OCI-LY1 (cell line): Measurements from ENCODE around the gene FHIT.

Experiments used
- H2AFZ ChIP-seq: fragments of 200-600 bp; sonication (generic), shearing (Covaris generic); 2 replicates; pipeline ENCODE4 v1.6.0; 2014; ENCODE audit warnings: antibody characterized with exemption, mild to moderate bottlenecking, low read length
- H3F3A ChIP-seq: fragments of 200-600 bp; sonication (generic), shearing (Covaris generic); 2 replicates; pipeline ENCODE4 v1.6.0; 2014; ENCODE audit warnings: mild to moderate bottlenecking, antibody characterized with exemption, low read length, moderate library complexity; ENCODE audit not compliant: insufficient read depth
- H3K27ac ChIP-seq: fragments of 200-600 bp; sonication (generic); 2 replicates; pipeline ENCODE4 v1.5.1; 2014; ENCODE audit warnings: low read length, mixed run types, mild to moderate bottlenecking, low read depth; ENCODE audit not compliant: poor library complexity, severe bottlenecking
- H3K27me3 ChIP-seq: fragments of 200-600 bp; sonication (generic); 2 replicates; pipeline ENCODE4 v1.6.0; 2014; ENCODE audit warnings: antibody characterized with exemption, mild to moderate bottlenecking, low read length, moderate library complexity; ENCODE audit not compliant: insufficient read depth
- H3K36me3 ChIP-seq: fragments of 200-600 bp; sonication (generic); 2 replicates; pipeline ENCODE4 v1.6.1; 2014; ENCODE audit warnings: mild to moderate bottlenecking, antibody characterized with exemption, low read length, moderate library complexity, mixed read lengths; ENCODE audit not compliant: insufficient read depth
- H3K4me1 ChIP-seq: fragments of 200-600 bp; sonication (generic); 2 replicates; pipeline ENCODE4 v1.5.1; 2014; ENCODE audit warnings: mild to moderate bottlenecking, low read length, moderate library complexity; ENCODE audit not compliant: insufficient read depth, severe bottlenecking
- H3K4me2 ChIP-seq: fragments of 200-600 bp; sonication (generic), shearing (Covaris generic); 2 replicates; pipeline ENCODE4 v1.6.1; 2014; ENCODE audit warnings: low read length
- H3K4me3 ChIP-seq: fragments of 200-600 bp; sonication (generic); 2 replicates; pipeline ENCODE4 v1.5.1; 2014; ENCODE audit warnings: low read length, low read depth, mild to moderate bottlenecking, mixed read lengths; ENCODE audit not compliant: poor library complexity, severe bottlenecking
- H3K79me2 ChIP-seq: fragments of 200-600 bp; shearing (Covaris generic); 2 replicates; pipeline ENCODE4 v1.6.1; 2016; ENCODE audit warnings: mixed run types, low read length, mixed read lengths; ENCODE audit not compliant: insufficient read depth
- H3K9ac ChIP-seq: fragments of 200-600 bp; sonication (generic), shearing (Covaris generic); 2 replicates; pipeline ENCODE4 v1.6.1; 2014; ENCODE audit warnings: mild to moderate bottlenecking, low read length, mixed read lengths
- H3K9me2 ChIP-seq: fragments of 200-600 bp; sonication (generic), shearing (Covaris generic); 2 replicates; pipeline ENCODE4 v1.6.1; 2014; ENCODE audit warnings: low read depth, mild to moderate bottlenecking, low read length, mixed read lengths
- H3K9me3 ChIP-seq: fragments of 200-600 bp; shearing (Covaris generic); 2 replicates; pipeline ENCODE4 v1.6.1; 2014; ENCODE audit warnings: low read length, mixed read lengths
- H4K20me1 ChIP-seq: fragments of 200-600 bp; sonication (generic), shearing (Covaris generic); 2 replicates; pipeline ENCODE4 v1.6.0; 2016; ENCODE audit warnings: mild to moderate bottlenecking, low read length; ENCODE audit not compliant: insufficient read depth
- EZH2 ChIP-seq: fragments of 200-600 bp; sonication (generic), shearing (Covaris generic); IDR thresholded peaks from 2 replicates; pipeline ENCODE4 v1.8.0; 2017; ENCODE audit warnings: borderline replicate concordance, mixed run types, mild to moderate bottlenecking, antibody characterized with exemption, low read length, moderate library complexity, mixed read lengths
- TF ChIP-seq, protein P1 (sequence below): fragments of 200-600 bp; sonication (generic), shearing (Covaris generic); IDR thresholded peaks from 2 replicates; pipeline ENCODE4 v1.5.1; 2017; ENCODE audit warnings: mild to moderate bottlenecking, antibody characterized with exemption, low read length, moderate library complexity, mixed read lengths

The FHIT gene

GRCh38 chr3:60998858-60999257, 252.4 kb downstream of the FHIT start:
- Histone ChIP-seq H3K4me3 (no peak overlapping the region), H3K9ac (no peak overlapping the region), H3K36me3 (no peaks in the 10 kb centered on the region), H3F3A (no peaks in the 10 kb centered on the region), H3K79me2 (no peaks in the 10 kb centered on the region), H3K9me2 (no peaks in the 10 kb centered on the region), H3K4me1 (no peaks in the 10 kb centered on the region), H4K20me1 (no peaks in the 10 kb centered on the region), H2AFZ (no peak overlapping the region), H3K9me3 (no peaks in the 10 kb centered on the region), H3K4me2 (no peak overlapping the region), H3K27ac (no peak overlapping the region), H3K27me3 (no peaks in the 10 kb centered on the region)
- TF ChIP-seq, protein P1, sequence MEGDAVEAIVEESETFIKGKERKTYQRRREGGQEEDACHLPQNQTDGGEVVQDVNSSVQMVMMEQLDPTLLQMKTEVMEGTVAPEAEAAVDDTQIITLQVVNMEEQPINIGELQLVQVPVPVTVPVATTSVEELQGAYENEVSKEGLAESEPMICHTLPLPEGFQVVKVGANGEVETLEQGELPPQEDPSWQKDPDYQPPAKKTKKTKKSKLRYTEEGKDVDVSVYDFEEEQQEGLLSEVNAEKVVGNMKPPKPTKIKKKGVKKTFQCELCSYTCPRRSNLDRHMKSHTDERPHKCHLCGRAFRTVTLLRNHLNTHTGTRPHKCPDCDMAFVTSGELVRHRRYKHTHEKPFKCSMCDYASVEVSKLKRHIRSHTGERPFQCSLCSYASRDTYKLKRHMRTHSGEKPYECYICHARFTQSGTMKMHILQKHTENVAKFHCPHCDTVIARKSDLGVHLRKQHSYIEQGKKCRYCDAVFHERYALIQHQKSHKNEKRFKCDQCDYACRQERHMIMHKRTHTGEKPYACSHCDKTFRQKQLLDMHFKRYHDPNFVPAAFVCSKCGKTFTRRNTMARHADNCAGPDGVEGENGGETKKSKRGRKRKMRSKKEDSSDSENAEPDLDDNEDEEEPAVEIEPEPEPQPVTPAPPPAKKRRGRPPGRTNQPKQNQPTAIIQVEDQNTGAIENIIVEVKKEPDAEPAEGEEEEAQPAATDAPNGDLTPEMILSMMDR, result no peak
- TF ChIP-seq EZH2, result no peak

DNA sequence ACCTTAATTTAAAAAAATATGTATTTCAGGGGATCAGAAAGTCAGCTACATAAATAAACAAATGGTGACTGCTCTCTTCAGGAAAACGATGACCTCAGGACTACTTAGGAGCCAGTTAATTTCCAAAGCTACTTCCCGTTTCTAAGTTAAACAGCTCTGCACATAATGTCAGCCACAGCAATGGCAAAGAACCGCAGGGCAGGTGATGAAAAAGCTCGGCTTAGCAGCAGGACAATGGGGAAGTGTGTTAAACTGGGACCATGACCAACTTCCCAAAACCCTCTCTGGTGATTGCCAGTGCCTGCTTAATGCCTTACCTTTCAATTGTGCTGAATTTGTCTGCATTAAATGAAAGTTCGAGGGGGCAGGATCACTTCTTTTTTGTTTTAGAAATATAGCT, 258.9 kb downstream of the FHIT start:
- no peaks in the 10 kb centered on the region for H3F3A ChIP-seq
- no peaks in the 10 kb centered on the region for H3K9me2 ChIP-seq
- no peak overlapping the region for H3K4me3 ChIP-seq
- no peaks in the 10 kb centered on the region for H3K79me2 ChIP-seq
- H2AFZ ChIP-seq, result no peak overlapping the region
- TF ChIP-seq EZH2, result no peak
- TF ChIP-seq, protein P1, result no peak
- no peaks in the 10 kb centered on the region for H4K20me1 ChIP-seq
- H3K4me1 ChIP-seq, result no peaks in the 10 kb centered on the region
- H3K27ac ChIP-seq, result no peak overlapping the region
- no peak overlapping the region for H3K9ac ChIP-seq
- no peaks in the 10 kb centered on the region for H3K36me3 ChIP-seq
- 0 out of 2 replicates have a peak, but pooled peaks cover 2% of the 10 kb centered on the region for H3K9me3 ChIP-seq
- H3K4me2 ChIP-seq, result no peak overlapping the region
- no peaks in the 10 kb centered on the region for H3K27me3 ChIP-seq

GRCh38 chr3:60990442-60990730, 260.9 kb downstream of the FHIT start:
- no peak overlapping the region for H3K4me3 ChIP-seq

More at GRCh38 chr3:60990442-60990730, 260.9 kb downstream of the FHIT start:
- H3K9me3 ChIP-seq, result 0 out of 2 replicates have a peak, but pooled peaks cover 2% of the 10 kb centered on the region
- no peak overlapping the region for H3K27ac ChIP-seq
- H3K79me2 ChIP-seq, result no peaks in the 10 kb centered on the region
- H3K36me3 ChIP-seq, result no peaks in the 10 kb centered on the region
- no peaks in the 10 kb centered on the region for H3K4me1 ChIP-seq
- H3K4me2 ChIP-seq, result no peak overlapping the region
- no peak overlapping the region for H3K9ac ChIP-seq
- no peaks in the 10 kb centered on the region for H4K20me1 ChIP-seq
- no peak overlapping the region for H2AFZ ChIP-seq
- no peaks in the 10 kb centered on the region for H3K27me3 ChIP-seq
- no peaks in the 10 kb centered on the region for H3K9me2 ChIP-seq
- TF ChIP-seq, protein P1, result no peak
- no peak for TF ChIP-seq EZH2
- H3F3A ChIP-seq, result no peaks in the 10 kb centered on the region
